Endodermal cell (in vitro differentiated cells): Measurements from ENCODE around the gene CEMIP2. TPM values are rescaled to one million over a fixed set of nuclear protein-coding genes. Genes with fewer than 3 reads are reported as not detected.

ENCODE experiments used
- DNase-seq: peaks from one replicate; pipeline ENCODE4 v3.0.0-alpha.2; 2017
- H3K27ac ChIP-seq: 2 replicates; pipeline ENCODE4 v1.5.1; 2013; ENCODE audit warnings: mild to moderate bottlenecking, low read depth, low read length, moderate library complexity
- H3K27me3 ChIP-seq: 2 replicates; pipeline ENCODE4 v1.6.1; 2013; ENCODE audit warnings: mild to moderate bottlenecking, low read length, moderate library complexity; ENCODE audit not compliant: insufficient read depth, control insufficient read depth, poor library complexity, severe bottlenecking
- H3K36me3 ChIP-seq: 2 replicates; pipeline ENCODE4 v1.7.0; 2013; ENCODE audit warnings: mild to moderate bottlenecking, low read length, moderate library complexity; ENCODE audit not compliant: control insufficient read depth, insufficient read depth
- H3K4me1 ChIP-seq: one replicate; pipeline ENCODE4 v1.7.0; 2013; ENCODE audit warnings: low read length; ENCODE audit not compliant: control insufficient read depth, insufficient read depth
- H3K4me3 ChIP-seq: 2 replicates; pipeline ENCODE4 v1.5.1; 2013; ENCODE audit warnings: mild to moderate bottlenecking, low read length, moderate library complexity
- H3K9ac ChIP-seq: 2 replicates; pipeline ENCODE4 v1.6.1; 2013; ENCODE audit warnings: mild to moderate bottlenecking, low read length, moderate library complexity; ENCODE audit not compliant: poor library complexity, severe bottlenecking; ENCODE audit errors: extremely low read depth
- H3K9me3 ChIP-seq: 2 replicates; pipeline ENCODE4 v1.6.1; 2013; ENCODE audit warnings: mild to moderate bottlenecking, low read length, moderate library complexity; ENCODE audit not compliant: control insufficient read depth
- H3K27ac Mint-ChIP-seq: 2 replicates; pipeline ENCODE4 v1.8.0; 2020; ENCODE audit warnings: mixed read lengths
- H3K27me3 Mint-ChIP-seq: 2 replicates; pipeline ENCODE4 v1.8.0; 2021; ENCODE audit warnings: mild to moderate bottlenecking, mixed read lengths; ENCODE audit not compliant: insufficient read depth
- H3K36me3 Mint-ChIP-seq: 2 replicates; pipeline ENCODE4 v1.8.0; 2020; ENCODE audit warnings: low read depth, mixed read lengths
- H3K4me1 Mint-ChIP-seq: 2 replicates; pipeline ENCODE4 v1.8.0; 2020; ENCODE audit warnings: mixed read lengths
- H3K4me3 Mint-ChIP-seq: 2 replicates; pipeline ENCODE4 v1.8.0; 2020; ENCODE audit warnings: mild to moderate bottlenecking, moderate library complexity, mixed read lengths
- H3K9me3 Mint-ChIP-seq: 2 replicates; pipeline ENCODE4 v1.8.0; 2020; ENCODE audit warnings: mild to moderate bottlenecking, mixed read lengths
- WGBS, 2 experiments: methylation state at CpG; one replicate each; pipeline versions ENCODE4 v1.1.5 to v1.1.7; 2013; ENCODE audit warnings: missing lambda C conversion rate in 2 of 2, mixed read lengths in 1 of 2; ENCODE audit not compliant: insufficient coverage in 1 of 2, insufficient read length in 1 of 2; 5-methylcytosine and 5-hydroxymethylcytosine counted together
- total RNA-seq, 2 donors: library from RNA; stranded (reverse); fragmentation: NEBNext Ultra II Directional in 1 of 2; extraction: Animal tissue kit (Norgen Biotek cat#: 25700) in 1 of 2; gene quantifications; 2 replicates in 1 of 2; 3 replicates in 1 of 2; pipeline ENCODE4 v1.2.1, GENCODE V29; 2021
- TF ChIP-seq, protein P1 (sequence below): fragments of 200-600 bp; sonication (generic); conservative IDR thresholded peaks from 2 replicates; pipeline ENCODE4 v1.5.0; 2021; ENCODE audit warnings: antibody characterized with exemption, mild to moderate bottlenecking

The CEMIP2 gene
- total RNA-seq, 2 donors from 2014 or later, result 57.9 to 70.1 TPM

DNA sequence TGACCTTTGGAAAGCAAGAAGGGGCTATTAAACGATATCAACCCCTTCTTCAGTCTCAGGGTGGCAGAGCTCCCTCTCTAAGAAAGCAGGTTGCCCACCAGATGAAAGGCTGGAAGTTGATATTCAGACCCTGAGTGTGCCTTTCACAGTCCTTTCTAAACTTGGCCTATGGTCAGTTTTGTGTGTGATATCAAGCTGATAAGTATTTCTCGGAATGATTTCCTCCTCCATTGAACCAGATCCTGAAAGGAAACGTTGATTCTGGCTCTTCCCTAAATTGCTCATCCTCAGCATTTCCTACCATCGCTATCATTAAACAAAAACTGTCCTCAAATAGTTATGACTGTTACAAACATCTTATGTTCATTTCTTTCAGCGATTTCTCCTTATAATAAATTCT, 130.4 kb downstream of the CEMIP2 start:
- 89 to 96% methylated on average over 5 of the region's 5 CpGs for WGBS, 2 experiments
- no peaks in the 10 kb centered on the region for H3K9me3 Mint-ChIP-seq
- Histone ChIP-seq H3K4me1 (no peaks in the 10 kb centered on the region), H3K36me3 (no peaks in the 10 kb centered on the region), H3K27me3 (no peaks in the 10 kb centered on the region), H3K9me3 (no peaks in the 10 kb centered on the region), H3K4me3 (no peak overlapping the region), H3K27ac (no peak overlapping the region), H3K9ac (no peak overlapping the region)
- no peaks in the 10 kb centered on the region for H3K27me3 Mint-ChIP-seq
- TF ChIP-seq, protein P1, sequence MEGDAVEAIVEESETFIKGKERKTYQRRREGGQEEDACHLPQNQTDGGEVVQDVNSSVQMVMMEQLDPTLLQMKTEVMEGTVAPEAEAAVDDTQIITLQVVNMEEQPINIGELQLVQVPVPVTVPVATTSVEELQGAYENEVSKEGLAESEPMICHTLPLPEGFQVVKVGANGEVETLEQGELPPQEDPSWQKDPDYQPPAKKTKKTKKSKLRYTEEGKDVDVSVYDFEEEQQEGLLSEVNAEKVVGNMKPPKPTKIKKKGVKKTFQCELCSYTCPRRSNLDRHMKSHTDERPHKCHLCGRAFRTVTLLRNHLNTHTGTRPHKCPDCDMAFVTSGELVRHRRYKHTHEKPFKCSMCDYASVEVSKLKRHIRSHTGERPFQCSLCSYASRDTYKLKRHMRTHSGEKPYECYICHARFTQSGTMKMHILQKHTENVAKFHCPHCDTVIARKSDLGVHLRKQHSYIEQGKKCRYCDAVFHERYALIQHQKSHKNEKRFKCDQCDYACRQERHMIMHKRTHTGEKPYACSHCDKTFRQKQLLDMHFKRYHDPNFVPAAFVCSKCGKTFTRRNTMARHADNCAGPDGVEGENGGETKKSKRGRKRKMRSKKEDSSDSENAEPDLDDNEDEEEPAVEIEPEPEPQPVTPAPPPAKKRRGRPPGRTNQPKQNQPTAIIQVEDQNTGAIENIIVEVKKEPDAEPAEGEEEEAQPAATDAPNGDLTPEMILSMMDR, result no peak
- peaks cover 5% of the 10 kb centered on the region for H3K4me1 Mint-ChIP-seq
- no peak overlapping the region for H3K4me3 Mint-ChIP-seq
- no peak overlapping the region for H3K27ac Mint-ChIP-seq
- DNase-seq, result no peak
- no peaks in the 10 kb centered on the region for H3K36me3 Mint-ChIP-seq

DNA sequence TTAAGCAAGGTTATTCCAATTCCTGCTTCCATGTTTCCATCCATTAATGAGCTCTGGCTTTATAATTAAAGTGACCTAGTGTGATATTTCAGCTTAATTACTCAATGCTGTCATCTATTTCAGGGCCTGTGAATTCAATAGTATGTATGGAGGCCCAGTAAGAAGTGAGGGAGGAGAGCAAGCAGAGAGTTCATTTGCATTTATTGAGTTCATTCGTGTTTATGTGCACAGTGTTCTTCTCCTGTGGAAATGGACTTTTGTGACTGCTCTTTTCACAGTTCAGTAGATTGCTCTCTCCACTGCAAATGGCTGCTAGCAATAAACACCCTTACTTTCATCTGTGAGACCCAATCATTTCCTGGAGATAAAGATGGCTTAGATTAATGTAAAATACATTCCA, 130.9 kb downstream of the CEMIP2 start:
- peaks cover 5% of the 10 kb centered on the region for H3K4me1 Mint-ChIP-seq

GRCh38 chr9:71636143-71636839, 132.0 kb downstream of the CEMIP2 start:
- TF ChIP-seq, protein P1, result no peak
- Mint-ChIP-seq H3K27ac (no peak overlapping the region), H3K4me3 (no peak overlapping the region), H3K9me3 (no peaks in the 10 kb centered on the region), H3K27me3 (no peaks in the 10 kb centered on the region), H3K36me3 (no peaks in the 10 kb centered on the region), H3K4me1 (peaks cover 5% of the 10 kb centered on the region)
- WGBS, 2 experiments, result 84 to 100% methylated on average over 4 to 5 of the region's 5 CpGs
- H3K27me3 ChIP-seq, result no peaks in the 10 kb centered on the region
- H3K4me3 ChIP-seq, result no peak overlapping the region
- H3K27ac ChIP-seq, result no peak overlapping the region
- no peak overlapping the region for H3K9ac ChIP-seq
- DNase-seq, result no peak
- no peaks in the 10 kb centered on the region for H3K9me3 ChIP-seq
- H3K36me3 ChIP-seq, result no peaks in the 10 kb centered on the region
- no peaks in the 10 kb centered on the region for H3K4me1 ChIP-seq

More for the DNA sequence above, 130.9 kb downstream of the CEMIP2 start:
- no peaks in the 10 kb centered on the region for H3K27me3 ChIP-seq
- H3K9me3 ChIP-seq, result no peaks in the 10 kb centered on the region
- WGBS, 2 experiments, result 76 to 91% methylated on average over 1 of the region's 1 CpG
- H3K9ac ChIP-seq, result no peak overlapping the region
- Mint-ChIP-seq H3K9me3 (no peaks in the 10 kb centered on the region), H3K27ac (no peak overlapping the region), H3K4me3 (no peak overlapping the region), H3K36me3 (no peaks in the 10 kb centered on the region), H3K27me3 (no peaks in the 10 kb centered on the region)
- H3K4me1 ChIP-seq, result no peaks in the 10 kb centered on the region
- no peak for DNase-seq
- TF ChIP-seq, protein P1, result no peak
- no peak overlapping the region for H3K4me3 ChIP-seq
- no peak overlapping the region for H3K27ac ChIP-seq
- no peaks in the 10 kb centered on the region for H3K36me3 ChIP-seq
